ENCODE data around the gene CD4. TPM values are rescaled to one million over a fixed set of nuclear protein-coding genes. Genes with fewer than 3 reads are reported as not detected.

CD4 gene
- total RNA-seq, 1 experiment from 2014 or later = not detected

- DNase-seq (ENCODE audit: low read depth) = no peak
These were observed 11.9 kb upstream of the CD4 start for GRCh38 chr12:6777386-6777785.

DNA sequence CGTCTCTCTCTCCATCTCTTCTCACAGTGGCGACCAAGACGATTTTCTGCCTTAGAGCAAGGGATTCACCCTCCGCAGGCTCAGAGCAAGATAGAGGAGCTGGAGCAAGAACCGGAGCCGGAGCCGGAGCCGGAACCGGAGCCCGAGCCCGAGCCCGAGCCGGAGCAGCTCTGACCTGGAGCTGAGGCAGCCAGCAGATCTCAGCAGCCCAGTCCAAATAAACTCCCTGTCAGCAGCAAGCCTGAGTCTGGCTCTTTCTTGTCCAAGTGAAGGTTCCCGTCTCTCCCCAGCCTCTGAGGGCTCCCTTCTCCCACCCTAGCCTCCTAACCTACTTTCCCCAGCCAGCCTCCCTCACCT is 11.1 kb upstream of the CD4 start:
- DNase-seq (ENCODE audit: low read depth) = no peak

DNA sequence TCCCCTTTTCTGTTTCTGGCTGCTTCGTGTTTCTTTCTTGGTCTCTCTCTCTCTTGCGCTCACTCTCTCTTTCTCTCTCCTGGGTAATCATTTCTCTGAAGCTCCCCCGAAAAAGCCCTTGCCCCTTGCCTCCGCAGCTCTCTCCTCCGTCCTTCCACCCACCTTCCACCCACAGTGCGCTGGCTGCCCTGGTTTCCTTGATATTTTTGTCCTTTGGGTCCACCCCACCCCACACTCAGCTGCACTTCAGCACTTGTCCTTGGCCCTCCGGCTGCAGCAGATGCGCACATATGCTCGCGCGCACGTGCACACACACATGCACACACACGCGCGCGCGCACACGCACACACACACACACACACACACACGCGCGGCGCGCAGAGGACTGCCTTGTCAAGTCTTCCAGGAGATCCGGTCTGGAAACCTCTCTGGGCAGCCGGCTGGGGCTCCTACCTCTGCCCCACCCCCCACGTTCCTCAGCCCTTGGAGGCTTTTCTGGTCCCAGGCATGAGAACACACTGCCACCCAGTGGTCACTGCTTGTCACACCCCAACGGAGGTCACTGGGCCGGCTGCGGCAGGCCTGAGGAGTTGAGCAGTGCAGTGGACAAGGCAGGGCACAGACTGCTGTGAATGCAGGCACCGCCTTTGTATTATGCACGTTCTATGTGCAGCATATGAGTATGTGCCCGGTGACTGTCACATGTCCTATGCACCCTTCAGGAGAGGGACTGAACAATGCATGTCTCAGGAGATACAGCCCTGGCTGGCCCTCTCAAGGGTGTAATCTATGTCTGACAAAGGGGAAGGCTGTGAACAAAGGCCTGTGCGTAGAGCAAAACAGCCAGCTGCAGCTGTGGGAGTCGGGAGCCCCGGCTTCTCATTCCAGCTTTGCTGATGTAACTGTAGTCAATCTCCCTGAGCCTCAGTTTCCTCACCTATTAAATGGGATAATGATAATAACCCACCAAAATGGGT is 10.5 kb upstream of the CD4 start:
- peak; percentile 88 for DNase-seq (ENCODE audit: low read depth)

GRCh38 chr12:6779708-6780432 is 9.5 kb upstream of the CD4 start:
- no peak for DNase-seq (ENCODE audit: low read depth)

DNA sequence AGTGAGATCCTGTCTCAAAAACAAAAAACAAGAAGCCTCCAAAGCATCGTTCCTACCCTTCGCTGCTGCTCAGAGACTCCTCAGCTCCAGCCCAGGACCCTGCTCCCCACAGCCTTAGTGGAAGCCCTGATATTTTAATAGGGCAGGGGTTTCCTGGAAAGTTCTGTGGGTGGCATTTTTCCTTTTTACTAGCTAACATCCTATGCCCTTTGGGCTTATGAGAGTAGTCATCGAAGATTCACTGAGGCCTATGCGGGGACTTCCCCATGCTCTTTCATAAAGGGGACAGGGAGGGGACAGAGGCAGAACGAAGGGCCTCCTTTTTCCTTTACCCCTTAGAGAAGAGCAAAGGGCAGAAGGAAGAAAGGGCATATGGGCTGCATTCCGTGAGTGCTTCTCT is 8.8 kb upstream of the CD4 start:
- DNase-seq (ENCODE audit: low read depth) = no peak

GRCh38 chr12:6782119-6782518 is 7.2 kb upstream of the CD4 start:
- DNase-seq (ENCODE audit: low read depth) = no peak

DNA sequence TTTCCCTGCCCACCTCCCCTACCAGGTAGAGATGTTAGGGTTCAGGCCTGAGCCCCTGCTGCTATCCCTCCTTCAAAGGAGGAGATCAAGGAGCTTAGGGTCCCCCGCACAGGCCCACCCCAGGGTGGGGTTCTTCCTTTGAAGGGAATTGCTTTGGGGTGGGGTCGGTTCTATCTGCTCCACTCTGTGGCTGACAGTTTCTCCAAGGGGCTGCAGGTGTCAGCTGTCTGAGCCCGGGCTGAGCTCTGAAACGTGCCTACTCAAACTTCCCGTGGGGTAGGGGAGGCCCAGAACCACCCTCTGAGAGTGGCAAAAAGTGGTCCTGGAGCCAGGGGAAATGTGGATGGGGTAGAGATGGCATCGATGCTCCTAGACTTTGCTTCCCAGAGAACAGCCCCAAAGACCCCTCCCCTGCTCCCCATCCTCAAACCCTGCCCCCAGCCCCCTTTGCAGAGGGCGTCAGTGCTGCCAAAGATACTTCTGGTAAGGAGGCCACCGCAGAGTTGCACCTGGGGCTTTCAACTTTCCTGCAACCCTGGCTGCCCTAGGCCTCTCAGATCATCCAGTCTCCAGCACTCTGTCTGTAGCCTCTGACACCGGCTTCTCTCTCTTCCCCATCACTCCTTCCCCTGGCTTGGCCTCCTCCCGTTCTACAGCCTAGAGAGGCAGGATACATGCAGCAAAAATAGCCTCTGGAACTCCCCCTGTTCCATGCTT is 6.3 kb upstream of the CD4 start:
- no peak for DNase-seq (ENCODE audit: low read depth)

DNA sequence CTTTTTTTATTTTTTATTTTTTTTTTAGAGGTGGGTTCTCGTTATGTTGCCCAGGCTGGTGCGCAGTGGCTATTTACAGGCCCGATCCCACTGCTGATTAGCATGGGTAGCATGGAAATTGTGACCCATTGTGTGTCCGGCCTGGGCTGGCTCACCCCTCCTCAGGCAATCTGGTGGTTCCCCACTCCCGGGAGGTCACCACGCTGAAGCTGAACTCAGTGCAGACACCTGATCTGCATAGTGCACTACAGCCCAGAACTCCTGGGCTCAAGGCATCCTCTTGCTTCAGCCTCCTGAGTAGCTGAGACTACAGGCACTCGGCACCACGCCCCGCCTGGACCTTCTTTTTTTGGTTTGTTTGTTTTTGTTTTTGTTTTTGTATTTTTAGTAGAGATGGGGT is 5.5 kb upstream of the CD4 start:
- no peak for DNase-seq (ENCODE audit: low read depth)

DNA sequence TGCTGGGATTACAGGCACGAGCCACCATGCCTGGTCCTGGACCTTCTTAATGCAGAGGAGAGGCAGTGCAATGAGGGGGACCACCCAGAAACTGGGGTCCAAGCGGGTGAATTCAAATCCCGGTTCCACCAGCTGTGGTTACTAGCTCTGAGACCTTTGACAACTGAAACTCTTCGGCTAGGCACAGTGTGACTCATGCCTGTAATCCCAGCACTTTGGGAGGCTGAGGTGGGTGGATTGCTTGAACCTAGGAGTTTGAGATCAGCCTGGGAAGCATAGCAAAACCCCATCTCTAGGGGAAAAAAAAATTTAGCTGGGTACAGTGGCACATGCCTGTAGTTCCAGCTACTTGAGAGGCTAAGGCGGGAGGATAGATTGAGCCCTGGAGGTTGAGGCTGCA is 5.0 kb upstream of the CD4 start:
- DNase-seq (ENCODE audit: low read depth) = no peak

DNA sequence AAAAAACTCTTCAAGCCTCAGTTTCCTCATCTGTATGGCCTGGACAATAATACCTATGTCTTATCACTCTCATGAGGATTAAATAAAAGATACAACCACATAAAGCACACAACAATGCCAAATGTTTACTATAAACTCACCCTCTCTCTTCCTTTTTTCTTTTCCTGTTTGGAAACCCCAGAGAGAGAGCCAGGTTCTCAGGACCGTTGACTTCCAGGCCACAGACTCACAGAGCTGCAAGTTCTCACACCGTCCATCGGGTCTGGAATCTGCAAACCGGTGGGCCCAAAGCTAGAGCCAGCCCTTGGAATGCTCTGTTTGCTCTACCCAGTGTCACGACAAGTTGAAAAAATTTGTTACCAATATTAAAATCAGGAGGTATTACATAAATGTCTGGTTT is 4.6 kb upstream of the CD4 start:
- DNase-seq (ENCODE audit: low read depth) = no peak

GRCh38 chr12:6786416-6787094 is 2.8 kb upstream of the CD4 start:
- no peak for DNase-seq (ENCODE audit: low read depth)

DNA sequence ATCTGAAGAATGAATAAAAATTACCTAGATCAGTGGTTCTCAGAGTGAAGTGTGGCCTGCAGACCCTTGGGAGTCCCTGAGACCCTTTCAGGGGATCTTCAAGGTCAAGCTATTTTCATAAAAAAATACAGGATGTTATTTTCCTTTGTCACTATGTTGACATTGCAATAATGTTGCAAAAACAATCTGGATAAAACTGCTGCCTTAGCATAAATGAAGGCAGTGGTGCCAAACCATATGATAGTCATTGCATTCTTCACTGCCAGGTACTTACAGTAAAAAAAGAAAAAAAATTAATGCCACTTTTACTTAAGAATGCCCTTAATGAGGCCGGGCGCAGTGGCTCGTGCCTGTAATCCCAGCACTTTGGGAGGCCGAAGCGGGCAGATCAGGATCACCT is 2.0 kb upstream of the CD4 start:
- no peak for DNase-seq (ENCODE audit: low read depth)

GRCh38 chr12:6790496-6791150 is 1.3 kb downstream of the CD4 start:
- no peak for DNase-seq (ENCODE audit: low read depth)

DNA sequence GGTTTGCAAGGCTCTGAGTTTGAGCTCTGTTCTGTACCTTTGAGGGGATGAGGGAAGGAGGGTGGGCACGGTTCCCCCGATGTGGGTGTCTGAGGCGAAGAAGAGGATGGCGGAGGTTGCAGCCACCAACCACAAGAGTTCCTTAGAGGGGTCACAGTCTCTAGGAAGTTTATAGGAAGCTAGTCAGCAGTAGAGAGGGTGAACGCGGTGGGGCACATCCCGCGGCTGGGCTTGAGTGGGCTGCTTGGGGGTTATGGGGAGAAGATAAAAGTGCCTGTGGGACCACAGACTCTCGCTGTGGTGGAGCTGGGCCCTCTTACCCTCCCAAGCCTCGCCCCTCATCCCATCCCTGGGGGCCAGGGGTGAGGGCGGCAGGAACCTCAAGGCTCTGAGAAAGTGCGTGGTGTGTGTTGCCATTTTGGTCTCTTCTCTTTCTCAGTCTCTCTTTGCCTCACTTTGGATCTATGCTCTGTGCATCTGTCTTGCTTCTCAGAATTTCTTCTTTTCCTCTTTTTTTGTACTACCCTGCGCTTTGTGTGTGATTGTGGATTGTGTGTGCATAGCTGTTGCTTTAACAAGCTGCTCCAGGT is 2.7 kb downstream of the CD4 start:
- DNase-seq (ENCODE audit: low read depth) = no peak

DNA sequence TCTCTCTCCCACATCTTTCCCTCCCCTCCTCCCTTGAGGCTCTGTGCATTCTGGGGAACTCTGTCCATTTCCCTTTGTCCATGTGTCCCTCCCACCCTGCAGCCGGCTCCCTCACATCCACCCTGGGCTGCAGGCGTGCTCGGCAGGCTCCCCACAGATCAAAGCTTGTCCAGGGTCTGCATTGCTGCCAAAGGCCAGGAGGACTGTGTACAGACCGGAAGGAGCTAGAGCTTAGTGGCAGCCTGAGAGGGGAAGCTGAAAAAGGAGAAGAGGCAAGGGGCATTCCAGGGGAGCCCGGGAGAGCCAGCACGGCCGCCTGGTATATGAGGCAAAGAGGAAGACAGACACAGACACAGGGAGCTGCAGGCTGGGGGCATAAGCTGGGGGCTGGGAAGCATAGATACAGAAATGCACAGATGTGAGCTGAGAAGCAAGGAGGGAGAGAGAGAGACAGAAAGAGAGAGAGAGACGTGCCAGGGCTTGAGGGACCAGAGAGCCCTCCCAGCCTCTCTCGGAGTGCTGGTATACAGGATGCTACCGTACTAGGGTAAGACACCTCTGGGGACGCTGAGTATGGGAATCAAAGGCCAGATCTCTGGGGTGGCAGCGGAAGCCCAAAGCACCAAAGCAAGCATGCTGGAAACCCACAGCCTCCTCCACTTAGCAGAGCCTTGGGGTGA is 3.3 kb downstream of the CD4 start:
- DNase-seq (ENCODE audit: low read depth) = no peak

DNA sequence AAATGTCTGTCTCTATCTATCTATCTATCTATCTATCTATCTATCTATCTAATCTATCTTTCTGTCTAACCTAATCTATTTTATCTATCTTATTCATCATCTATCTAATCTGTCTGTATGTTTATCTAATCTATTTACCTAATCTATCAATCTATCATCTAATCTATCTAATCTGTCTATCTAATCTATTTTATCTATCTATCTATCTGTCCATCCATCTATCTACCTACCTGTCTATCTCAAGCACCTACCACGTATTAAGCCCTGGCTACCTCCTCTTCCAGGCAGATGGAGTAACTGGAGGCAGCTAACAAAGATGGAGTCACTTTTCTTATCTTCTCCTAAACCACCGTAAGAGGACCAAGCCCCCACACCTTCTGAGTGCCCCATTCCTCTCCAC is 5.8 kb downstream of the CD4 start:
- DNase-seq (ENCODE audit: low read depth) = no peak

DNA sequence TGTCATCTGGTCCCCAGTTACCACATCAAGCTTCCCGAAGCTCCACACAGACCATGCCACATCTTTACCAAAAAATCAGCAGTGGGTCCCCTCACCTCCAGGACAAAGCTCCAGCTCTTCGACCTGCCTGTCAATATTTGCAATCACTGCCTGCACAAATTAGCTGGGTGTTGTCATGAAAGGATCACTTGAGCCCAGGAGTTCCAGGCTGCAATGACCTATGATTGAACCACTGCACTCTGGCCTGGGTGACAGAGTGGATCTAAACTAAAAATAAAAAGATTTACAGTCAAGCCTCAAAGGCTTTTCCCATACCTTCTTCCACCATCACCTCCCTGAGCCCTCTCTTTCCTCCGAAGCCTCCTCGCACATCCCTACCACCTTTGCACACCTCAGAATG is 7.2 kb downstream of the CD4 start:
- no peak for DNase-seq (ENCODE audit: low read depth)

- DNase-seq (ENCODE audit: low read depth) = no peak
These were observed 9.8 kb downstream of the CD4 start for GRCh38 chr12:6799147-6799546.

DNA sequence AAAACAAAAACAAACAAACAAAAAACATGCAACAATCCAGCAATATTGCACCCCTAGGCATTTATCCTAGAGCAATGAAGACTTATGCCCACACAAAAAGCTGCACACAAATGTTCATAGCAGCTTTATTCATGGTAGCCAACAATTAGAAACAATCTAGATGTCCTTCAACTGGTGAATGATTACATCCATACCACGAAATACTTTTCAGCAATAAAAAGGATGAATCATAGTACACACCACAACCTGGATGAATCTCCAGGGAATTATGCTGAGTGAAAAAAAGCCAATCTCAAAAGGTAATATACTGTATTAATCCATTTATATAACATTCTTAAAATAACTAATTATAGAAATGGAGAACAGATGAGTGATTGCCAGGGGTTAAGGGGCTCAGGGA is 17.8 kb downstream of the CD4 start:
- peak; percentile 27 for DNase-seq (ENCODE audit: low read depth)

GRCh38 chr12:6809056-6809455 is 19.7 kb downstream of the CD4 start:
- DNase-seq (ENCODE audit: low read depth) = no peak

Measured in HT1080 (cell line).